Astrocyte (in vitro differentiated cells and primary cell): ENCODE measurements around the gene RASSF3.

Source experiments
- EZH2 ChIP-seq: IDR thresholded peaks from 2 replicates; pipeline ENCODE4 v1.6.1; 2012; ENCODE audit warnings: mild to moderate bottlenecking, low read length, inconsistent platforms; ENCODE audit not compliant: insufficient read depth
- TF ChIP-seq, protein P1 (sequence below): IDR thresholded peaks from 2 replicates; pipeline ENCODE4 v1.5.1; 2011; ENCODE audit warnings: low read depth, mild to moderate bottlenecking, inconsistent platforms, low read length, moderate library complexity; ENCODE audit not compliant: insufficient read depth

DNA sequence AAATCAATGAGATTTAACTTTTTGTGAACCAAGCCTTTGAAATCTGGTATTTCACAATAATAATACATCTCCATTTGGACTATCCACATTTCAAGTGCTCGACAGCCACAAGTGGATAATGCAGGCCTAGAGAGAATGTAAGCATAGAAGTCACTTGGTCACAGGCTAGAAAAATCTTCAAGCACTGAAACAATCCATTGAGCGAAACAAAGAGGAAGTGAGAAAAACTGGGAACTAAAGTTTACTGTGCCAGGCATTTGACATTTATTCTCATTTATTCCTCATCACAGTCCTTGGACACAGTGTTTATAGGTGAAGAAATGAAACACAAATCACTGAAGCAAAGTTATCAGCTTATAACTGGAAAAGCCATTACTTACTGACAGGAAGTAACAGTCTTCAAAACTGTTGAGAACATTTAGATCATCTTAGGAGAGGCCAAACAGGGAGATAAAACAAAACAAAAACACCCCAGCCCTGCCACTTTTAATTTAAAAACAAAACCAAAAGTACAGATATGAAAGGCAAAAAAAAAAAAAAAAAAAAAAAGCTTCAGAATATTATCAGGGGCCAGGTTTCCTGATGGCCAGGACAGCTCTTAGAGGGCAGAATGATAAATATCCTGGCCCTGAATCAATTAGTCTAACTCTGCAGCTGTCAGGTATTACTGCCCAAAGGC, 119.8 kb downstream of the RASSF3 start:
- TF ChIP-seq, protein P1, sequence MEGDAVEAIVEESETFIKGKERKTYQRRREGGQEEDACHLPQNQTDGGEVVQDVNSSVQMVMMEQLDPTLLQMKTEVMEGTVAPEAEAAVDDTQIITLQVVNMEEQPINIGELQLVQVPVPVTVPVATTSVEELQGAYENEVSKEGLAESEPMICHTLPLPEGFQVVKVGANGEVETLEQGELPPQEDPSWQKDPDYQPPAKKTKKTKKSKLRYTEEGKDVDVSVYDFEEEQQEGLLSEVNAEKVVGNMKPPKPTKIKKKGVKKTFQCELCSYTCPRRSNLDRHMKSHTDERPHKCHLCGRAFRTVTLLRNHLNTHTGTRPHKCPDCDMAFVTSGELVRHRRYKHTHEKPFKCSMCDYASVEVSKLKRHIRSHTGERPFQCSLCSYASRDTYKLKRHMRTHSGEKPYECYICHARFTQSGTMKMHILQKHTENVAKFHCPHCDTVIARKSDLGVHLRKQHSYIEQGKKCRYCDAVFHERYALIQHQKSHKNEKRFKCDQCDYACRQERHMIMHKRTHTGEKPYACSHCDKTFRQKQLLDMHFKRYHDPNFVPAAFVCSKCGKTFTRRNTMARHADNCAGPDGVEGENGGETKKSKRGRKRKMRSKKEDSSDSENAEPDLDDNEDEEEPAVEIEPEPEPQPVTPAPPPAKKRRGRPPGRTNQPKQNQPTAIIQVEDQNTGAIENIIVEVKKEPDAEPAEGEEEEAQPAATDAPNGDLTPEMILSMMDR = no peak
- no peak for TF ChIP-seq EZH2
